BLaER1 treated with 17β-estradiol and CSF1 and Interleukin-3, amounts not matched to agents 10 nM and 100 nM (cell line): ENCODE measurements around the gene HDLBP.

Experiments used
- H3K27ac ChIP-seq, 11 experiments: shearing (Covaris generic); formaldehyde crosslinking; 2 replicates each; pipeline ENCODE4 v1.8.1; 2022
- H3K27me3 ChIP-seq, 11 experiments: shearing (Covaris generic); formaldehyde crosslinking; 2 replicates each; pipeline ENCODE4 v1.8.1; 2022
- H3K36me3 ChIP-seq, 11 experiments: shearing (Covaris generic); formaldehyde crosslinking; 2 replicates each; pipeline ENCODE4 v1.8.1; 2022
- H3K4me1 ChIP-seq, 10 experiments: shearing (Covaris generic); formaldehyde crosslinking; 2 replicates each; pipeline ENCODE4 v1.8.1; 2022
- H3K4me2 ChIP-seq, 11 experiments: shearing (Covaris generic); formaldehyde crosslinking; 2 replicates each; pipeline ENCODE4 v1.8.1; 2022
- H3K4me3 ChIP-seq, 10 experiments: shearing (Covaris generic); formaldehyde crosslinking; 2 replicates each; pipeline ENCODE4 v1.8.1; 2022
- H3K9ac ChIP-seq, 11 experiments: shearing (Covaris generic); formaldehyde crosslinking; 2 replicates each; pipeline ENCODE4 v1.8.1; 2022
- H3K9me3 ChIP-seq, 11 experiments: shearing (Covaris generic); formaldehyde crosslinking; replicated peaks in 1 of 11; 2 replicates each; pipeline ENCODE4 v1.8.1; 2022
- H4K20me1 ChIP-seq, 11 experiments: shearing (Covaris generic); formaldehyde crosslinking; 2 replicates each; pipeline ENCODE4 v1.8.1; 2022
- Cebpa-rat ChIP-seq, 11 experiments: shearing (Covaris generic); IDR thresholded peaks; 2 replicates each; pipeline ENCODE4 v1.8.1; 2022

The HDLBP gene

DNA sequence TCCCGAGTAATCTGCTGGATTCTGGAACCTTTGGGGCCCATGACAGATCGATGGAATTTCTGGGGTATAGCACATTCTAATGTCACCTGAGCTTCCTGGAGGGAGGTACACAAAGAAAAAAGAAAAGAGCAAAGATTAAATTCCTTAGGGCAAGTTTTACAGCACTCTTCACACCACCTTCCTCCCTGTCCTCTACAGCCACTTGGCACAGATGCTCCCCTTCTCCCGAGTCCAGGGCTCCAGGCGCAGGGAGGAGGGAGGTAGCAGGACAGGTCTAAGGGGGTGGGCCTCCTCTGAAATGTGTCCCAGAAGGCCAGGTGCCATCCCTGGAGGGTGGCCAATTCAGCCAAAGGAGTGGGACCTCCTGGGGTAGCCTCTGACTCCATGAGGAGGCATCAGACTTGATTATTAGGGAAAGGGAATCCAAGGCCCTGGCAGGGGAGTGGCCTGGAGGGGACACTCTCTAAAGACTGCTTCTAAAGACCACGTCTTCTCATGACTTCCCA, 76.7 kb downstream of the HDLBP start:
- Histone ChIP-seq H3K4me2 (no peak overlapping the region), H4K20me1 (peaks cover 13 to 95% (median 45%) of the 10 kb centered on the region in 11 experiments; a peak in 20 of 22 replicates)

DNA sequence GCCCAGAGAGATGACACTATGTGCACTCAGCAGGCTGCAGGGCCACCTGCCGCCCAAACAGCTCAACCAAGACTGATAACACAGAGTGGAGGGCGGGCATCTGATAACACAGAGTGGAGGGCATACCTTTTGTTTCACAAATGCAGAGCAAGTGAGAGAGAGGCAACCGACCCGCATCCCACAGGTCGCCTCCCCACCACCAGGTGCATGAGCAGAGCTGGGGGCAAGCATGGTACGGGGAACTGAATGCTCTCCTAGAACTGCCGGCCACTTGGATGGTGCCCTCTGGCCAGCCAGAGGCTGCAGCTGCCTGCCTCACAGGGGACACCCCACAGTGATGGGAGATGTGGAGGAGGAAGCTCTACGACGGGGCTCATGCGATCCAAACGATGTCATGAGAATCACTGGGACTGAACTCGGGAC, 77.5 kb downstream of the HDLBP start:
- H3K4me1 ChIP-seq = peaks cover 0 to 5% (median 0%) of the 10 kb centered on the region in 10 experiments; a peak in 4 of 20 replicates
- H3K27ac ChIP-seq = no peak overlapping the region
- H3K27me3 ChIP-seq = no peaks in the 10 kb centered on the region
- no peak overlapping the region for H3K9ac ChIP-seq
- no peak for TF ChIP-seq Cebpa-rat (IDR thresholded peaks at IDR 0.05)
- H4K20me1 ChIP-seq = peaks cover 12 to 97% (median 51%) of the 10 kb centered on the region in 11 experiments; a peak in 21 of 22 replicates
- no peak overlapping the region for H3K4me2 ChIP-seq
- H3K36me3 ChIP-seq = peaks cover 100% of the 10 kb centered on the region in 11 experiments
- H3K9me3 ChIP-seq = no peaks in the 10 kb centered on the region
- no peak overlapping the region for H3K4me3 ChIP-seq

More for the DNA sequence above, 76.7 kb downstream of the HDLBP start:
- H3K4me1 ChIP-seq = no peaks in the 10 kb centered on the region
- H3K36me3 ChIP-seq = peaks cover 100% of the 10 kb centered on the region in 11 experiments
- no peak overlapping the region for H3K27ac ChIP-seq
- no peak for TF ChIP-seq Cebpa-rat (IDR thresholded peaks at IDR 0.05)
- H3K4me3 ChIP-seq = no peak overlapping the region
- H3K27me3 ChIP-seq = no peaks in the 10 kb centered on the region
- H3K9me3 ChIP-seq = no peaks in the 10 kb centered on the region
- H3K9ac ChIP-seq = no peak overlapping the region

GRCh38 chr2:241237047-241237446, 78.4 kb downstream of the HDLBP start:
- Histone ChIP-seq H3K9ac (no peak overlapping the region), H4K20me1 (peaks cover 4 to 97% (median 57%) of the 10 kb centered on the region in 11 experiments; a peak in 21 of 22 replicates), H3K4me3 (no peak overlapping the region), H3K4me2 (no peak overlapping the region), H3K36me3 (peaks cover 100% of the 10 kb centered on the region in 11 experiments), H3K4me1 (peaks cover 0 to 10% (median 0%) of the 10 kb centered on the region in 10 experiments; a peak in 4 of 20 replicates), H3K9me3 (no peaks in the 10 kb centered on the region), H3K27me3 (no peaks in the 10 kb centered on the region), H3K27ac (no peak overlapping the region)
- TF ChIP-seq Cebpa-rat (IDR thresholded peaks at IDR 0.05) = no peak

DNA sequence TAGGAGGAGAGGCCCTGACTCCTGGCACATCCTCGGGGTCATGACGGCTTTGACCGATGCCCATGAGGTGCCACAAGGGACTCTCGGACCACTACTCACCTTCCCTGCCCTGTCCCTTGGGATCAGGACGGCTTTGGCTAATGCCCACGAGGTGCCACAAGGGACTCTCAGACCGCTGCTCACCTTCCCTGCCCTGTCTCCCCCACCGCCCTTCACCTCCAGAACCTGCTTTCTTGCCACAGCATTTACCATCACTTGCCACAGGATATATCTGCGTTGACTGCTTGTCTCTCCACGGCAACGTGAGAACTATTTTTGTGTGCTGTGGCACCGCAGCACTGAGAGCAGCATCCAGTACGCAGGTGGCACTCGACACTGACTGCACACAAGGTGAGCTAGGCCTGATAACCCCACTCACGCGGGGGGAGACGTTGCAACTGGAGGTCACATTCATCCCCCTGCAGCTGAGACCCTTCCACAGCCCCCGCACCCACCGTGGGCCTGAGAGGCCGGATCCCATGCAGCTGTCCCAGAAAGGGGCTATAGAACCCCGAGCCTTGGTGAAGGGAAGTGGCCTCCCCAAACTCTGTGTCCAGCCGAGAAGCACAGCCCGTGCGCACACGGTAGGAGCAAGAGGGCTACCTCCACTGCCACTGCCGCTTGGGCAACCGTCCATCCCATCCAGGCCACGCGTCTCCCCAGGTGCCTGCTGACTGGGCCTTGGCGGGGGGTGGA, 79.4 kb downstream of the HDLBP start:
- H3K9ac ChIP-seq = no peak overlapping the region
- H3K36me3 ChIP-seq = peaks cover 100% of the 10 kb centered on the region in 11 experiments
- H3K4me2 ChIP-seq = no peak overlapping the region
- no peaks in the 10 kb centered on the region for H3K27me3 ChIP-seq
- no peak overlapping the region for H3K4me3 ChIP-seq
- no peak overlapping the region for H3K27ac ChIP-seq
- H3K9me3 ChIP-seq = no peaks in the 10 kb centered on the region
- peaks cover 0 to 10% (median 0%) of the 10 kb centered on the region in 10 experiments; a peak in 4 of 20 replicates for H3K4me1 ChIP-seq
- H4K20me1 ChIP-seq = peaks cover 4 to 97% (median 61%) of the 10 kb centered on the region in 11 experiments; a peak in 21 of 22 replicates
- TF ChIP-seq Cebpa-rat (IDR thresholded peaks at IDR 0.05) = no peak

DNA sequence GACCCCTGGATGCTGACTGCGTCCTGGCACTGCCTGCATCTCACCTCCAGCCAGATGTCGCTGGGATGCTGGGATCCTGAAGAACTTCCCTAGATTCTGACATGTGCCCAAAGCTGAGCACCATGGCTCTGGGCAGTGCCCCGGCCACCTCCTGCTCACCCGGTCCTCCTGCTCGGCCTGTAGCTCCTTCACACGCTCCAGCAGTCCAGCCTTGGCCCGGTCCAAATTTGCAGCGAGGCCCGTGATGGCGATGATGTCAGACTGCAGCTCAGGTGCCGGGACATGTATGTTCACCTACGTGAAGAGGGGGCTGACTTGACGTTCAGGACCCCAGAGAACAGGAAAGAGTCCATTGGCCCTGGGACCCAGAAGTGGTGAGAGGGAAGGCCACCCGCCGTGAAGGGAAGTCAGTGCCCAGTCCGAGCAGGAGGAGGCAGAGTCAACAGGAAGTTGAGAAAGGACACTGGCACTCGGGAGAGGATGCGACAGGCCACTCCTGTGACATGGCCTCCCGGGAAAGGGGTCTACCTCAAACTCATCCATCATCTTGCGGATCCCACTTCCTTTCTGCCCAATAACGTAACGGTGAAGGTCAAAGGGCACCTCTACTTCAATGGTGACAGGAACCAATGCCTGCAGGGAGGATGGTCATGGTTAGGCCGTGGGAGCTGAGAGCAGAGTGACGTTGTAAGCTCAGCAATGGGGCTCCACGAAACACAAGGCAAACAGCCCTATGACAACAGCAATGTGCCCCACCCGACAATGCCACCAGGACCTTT, 80.3 kb downstream of the HDLBP start:
- H3K4me3 ChIP-seq = no peak overlapping the region
- TF ChIP-seq Cebpa-rat (IDR thresholded peaks at IDR 0.05) = no peak
- H4K20me1 ChIP-seq = peaks cover 4 to 97% (median 58%) of the 10 kb centered on the region in 11 experiments; a peak in 20 of 22 replicates
- no peaks in the 10 kb centered on the region for H3K9me3 ChIP-seq
- peaks cover 0 to 10% (median 0%) of the 10 kb centered on the region in 10 experiments; a peak in 4 of 20 replicates for H3K4me1 ChIP-seq
- H3K36me3 ChIP-seq = peaks cover 100% of the 10 kb centered on the region in 11 experiments
- H3K4me2 ChIP-seq = no peak overlapping the region
- H3K27me3 ChIP-seq = no peaks in the 10 kb centered on the region
- no peak overlapping the region; a peak in 1 of 22 replicates for H3K9ac ChIP-seq
- H3K27ac ChIP-seq = no peak overlapping the region

GRCh38 chr2:241234066-241234790, 81.2 kb downstream of the HDLBP start:
- Histone ChIP-seq H3K4me3 (no peak overlapping the region), H3K9me3 (no peaks in the 10 kb centered on the region), H3K9ac (no peak overlapping the region), H3K27ac (no peak overlapping the region), H3K4me1 (peaks cover 0 to 10% (median 0%) of the 10 kb centered on the region in 10 experiments; a peak in 4 of 20 replicates), H3K36me3 (peaks cover 98 to 100% (median 99%) of the 10 kb centered on the region in 11 experiments), H4K20me1 (peaks cover 4 to 97% (median 50%) of the 10 kb centered on the region in 11 experiments; a peak in 20 of 22 replicates), H3K27me3 (no peaks in the 10 kb centered on the region), H3K4me2 (no peak overlapping the region)
- TF ChIP-seq Cebpa-rat (IDR thresholded peaks at IDR 0.05) = no peak

- no peak overlapping the region for H3K27ac ChIP-seq
- peaks cover 9 to 97% (median 54%) of the 10 kb centered on the region in 11 experiments; a peak in 21 of 22 replicates for H4K20me1 ChIP-seq
- H3K36me3 ChIP-seq = peaks cover 98 to 100% (median 99%) of the 10 kb centered on the region in 11 experiments
- H3K27me3 ChIP-seq = no peaks in the 10 kb centered on the region
- H3K4me3 ChIP-seq = no peak overlapping the region
- peaks cover 0 to 11% (median 3%) of the 10 kb centered on the region in 10 experiments; a peak in 6 of 20 replicates for H3K4me1 ChIP-seq
- no peak for TF ChIP-seq Cebpa-rat (IDR thresholded peaks at IDR 0.05)
- H3K9me3 ChIP-seq = no peaks in the 10 kb centered on the region
- H3K9ac ChIP-seq = no peak overlapping the region
- peak overlapping the region in 1 of 11 experiments; percentile 7; a peak in 1 of 22 replicates for H3K4me2 ChIP-seq
Measured at GRCh38 chr2:241232736-241233575, 82.5 kb downstream of the HDLBP start.

- Histone ChIP-seq H4K20me1 (peaks cover 13 to 97% (median 56%) of the 10 kb centered on the region in 11 experiments; a peak in 20 of 22 replicates), H3K9me3 (no peaks in the 10 kb centered on the region), H3K36me3 (peaks cover 87 to 100% (median 97%) of the 10 kb centered on the region in 11 experiments), H3K4me3 (no peak overlapping the region), H3K4me1 (peaks cover 0 to 14% (median 4%) of the 10 kb centered on the region in 10 experiments; a peak in 7 of 20 replicates), H3K27ac (no peak overlapping the region), H3K9ac (no peak overlapping the region), H3K27me3 (no peaks in the 10 kb centered on the region), H3K4me2 (no peak overlapping the region)
- TF ChIP-seq Cebpa-rat (IDR thresholded peaks at IDR 0.05) = no peak
Measured at GRCh38 chr2:241230435-241230834, 85.0 kb downstream of the HDLBP start.
